ENCODE results near the gene CFAP100. TPM values are rescaled to one million over a fixed set of nuclear protein-coding genes. Genes with fewer than 3 reads are reported as not detected.

CFAP100 gene
- total and polyA plus RNA-seq, 9 of the 15 experiments (the other 6 are each of a cell fraction or from before 2014, with no cell fraction given), result not detected

GRCh38 chr3:126454437-126455198 is 59.9 kb downstream of the CFAP100 start:
- Histone ChIP-seq H3K27me3 (ENCODE audit: control insufficient read depth in 2 of 2, insufficient read depth in 2 of 2, low read length in 2 of 2) (no peaks in the 10 kb centered on the region; a peak in 1 of 5 replicates), H3K4me1 (replicated peaks in 1 of 2; ENCODE audit: control insufficient read depth in 2 of 2, insufficient read depth in 2 of 2, low read length in 2 of 2) (no peaks in the 10 kb centered on the region), H3K9me1 (ENCODE audit: control insufficient read depth, insufficient read depth, low read length) (no peaks in the 10 kb centered on the region), H3K36me3 (ENCODE audit: control insufficient read depth, insufficient read depth, low read length) (peaks cover 66% of the 10 kb centered on the region), H3K9me3 (replicated peaks; ENCODE audit: control insufficient read depth, insufficient read depth, low read depth, low read length) (no peaks in the 10 kb centered on the region), H3K9ac (ENCODE audit: insufficient read depth in 1 of 2, low read depth in 2 of 2, low read length in 2 of 2) (no peak overlapping the region), H3K27ac (ENCODE audit: extremely low read depth, low read depth, low read length) (no peak overlapping the region), H3K4me3 (no peak overlapping the region), H4K20me1 (replicated peaks; ENCODE audit: control insufficient read depth, insufficient read depth, low read length) (no peaks in the 10 kb centered on the region), H2AFZ (ENCODE audit: low read depth, low read length) (no peak overlapping the region), H3K4me2 (ENCODE audit: insufficient read depth, low read length) (no peak overlapping the region), H3K79me2 (ENCODE audit: control insufficient read depth, insufficient read depth, low read length) (no peaks in the 10 kb centered on the region; the same call in 2 of the 3 replicates)
- ChIA-PET POLR2A (no interaction called here), CTCF (ENCODE audit: low intra/inter-chr PET ratio) (no interaction called here)
- WGBS (ENCODE audit: insufficient coverage, low coverage, missing lambda C conversion rate), result 92% methylated on average over 6 of the region's 6 CpGs
- intact Hi-C loops (cut with micrococcal nuclease) (no loop called here), in situ Hi-C loops (cut with MboI) (no loop called here)
- TF ChIP-seq ZNF79 (CRISPR knock-in tag; IDR thresholded peaks at IDR 0.05; ENCODE audit: low read depth), result no peak
- TF ChIP-seq CXXC5 (CRISPR knock-in tag; IDR thresholded peaks at IDR 0.05), result no peak
- TF ChIP-seq CBX3 (IDR thresholded peaks at IDR 0.05; ENCODE audit: borderline replicate concordance in 1 of 2, low read length in 2 of 2), result no peak
- TF ChIP-seq POLR3A (IDR thresholded peaks at IDR 0.05; ENCODE audit: borderline replicate concordance, extremely low read depth, insufficient read depth, insufficient read length), result no peak
- no peak for TF ChIP-seq U2AF2 (optimal IDR thresholded peaks at IDR 0.05; ENCODE audit: low read depth, low read length)
- no peak for TF ChIP-seq ZNF639 (CRISPR knock-in tag; conservative IDR thresholded peaks at IDR 0.05 in 1 of 2, IDR thresholded peaks at IDR 0.05 in 1 of 2)
- no peak for TF ChIP-seq DIDO1 (tag; IDR thresholded peaks at IDR 0.05; ENCODE audit: low read depth)
- no peak for TF ChIP-seq CREM (IDR thresholded peaks at IDR 0.05; ENCODE audit: low read depth)
- TF ChIP-seq KDM1A (IDR thresholded peaks at IDR 0.05), result no peak
- TF ChIP-seq ZNF444 (CRISPR knock-in tag; IDR thresholded peaks at IDR 0.05), result no peak
- no peak for TF ChIP-seq SAFB2 (IDR thresholded peaks at IDR 0.05; ENCODE audit: borderline replicate concordance, low read depth, low read length, severe bottlenecking)
- TF ChIP-seq NEUROD1 (IDR thresholded peaks at IDR 0.05; ENCODE audit: borderline replicate concordance, low read depth, low read length, partially characterized antibody), result no peak
- FAIRE-seq, result no peak
- ATAC-seq, result no peak
- no peak for DNase-seq (ENCODE audit: extremely low read depth in 1 of 4, low spot score in 3 of 4)
- no TSS peak for BruUV-seq (replicated peaks)

Measured in K562 (cell line).